ENCODE results near the gene ATP5F1D. TPM values are rescaled to one million over a fixed set of nuclear protein-coding genes. Genes with fewer than 3 reads are reported as not detected.

The ATP5F1D gene
- total and polyA plus RNA-seq, 4 donors, result 27.1 to 266 (median 187) TPM

GRCh38 chr19:1283207-1283916 is 41.8 kb downstream of the ATP5F1D start:
- H3K27me3 ChIP-seq (ENCODE audit: control insufficient read depth in 3 of 3, insufficient read depth in 3 of 3, low read length in 2 of 3), result peaks cover 0 to 17% (median 4%) of the 10 kb centered on the region in 3 donors
- DNase-seq (no peak), ATAC-seq (ENCODE audit: insufficient read depth, low FRiP score) (no peak)
- H3K4me1 ChIP-seq (ENCODE audit: control insufficient read depth in 5 of 5, insufficient read depth in 5 of 5, low read length in 5 of 5), result peaks cover 0 to 15% (median 0%) of the 10 kb centered on the region in 5 donors
- H3K9ac ChIP-seq (ENCODE audit: insufficient read depth in 1 of 2, low read length in 2 of 2), result no peak overlapping the region
- no peak overlapping the region for H3K27ac ChIP-seq (ENCODE audit: low read depth in 1 of 2, low read length in 1 of 2)
- TF ChIP-seq CTCF (IDR thresholded peaks at IDR 0.05; ENCODE audit: control extremely low read depth, extremely low read depth), result no peak
- peaks cover 0 to 1% (median 0%) of the 10 kb centered on the region in 4 donors for H3K9me3 ChIP-seq (ENCODE audit: control insufficient read depth in 4 of 4, insufficient read depth in 3 of 4, low read length in 3 of 4)
- peaks cover 0 to 11% (median 2%) of the 10 kb centered on the region in 4 donors for H3K36me3 ChIP-seq (ENCODE audit: control insufficient read depth in 4 of 4, insufficient read depth in 4 of 4, low read length in 4 of 4)
- 58 to 76% methylated on average over 25 to 29 of the region's 29 CpGs for WGBS, 2 donors
- no peak overlapping the region for H3K4me3 ChIP-seq

GRCh38 chr19:1283917-1284292 is 42.4 kb downstream of the ATP5F1D start:
- peaks cover 0 to 20% (median 4%) of the 10 kb centered on the region in 3 donors for H3K27me3 ChIP-seq (ENCODE audit: control insufficient read depth in 3 of 3, insufficient read depth in 3 of 3, low read length in 2 of 3)
- no peak overlapping the region for H3K4me3 ChIP-seq
- peaks cover 0 to 1% (median 0%) of the 10 kb centered on the region in 4 donors for H3K9me3 ChIP-seq (ENCODE audit: control insufficient read depth in 4 of 4, insufficient read depth in 3 of 4, low read length in 3 of 4)
- H3K27ac ChIP-seq (ENCODE audit: low read depth in 1 of 2, low read length in 1 of 2), result no peak overlapping the region
- no peak overlapping the region for H3K9ac ChIP-seq (ENCODE audit: insufficient read depth in 1 of 2, low read length in 2 of 2)
- WGBS, 2 donors, result 78 to 89% methylated on average over 11 to 12 of the region's 12 CpGs
- H3K4me1 ChIP-seq (ENCODE audit: control insufficient read depth in 5 of 5, insufficient read depth in 5 of 5, low read length in 5 of 5), result peaks cover 0 to 15% (median 0%) of the 10 kb centered on the region in 5 donors
- TF ChIP-seq CTCF (IDR thresholded peaks at IDR 0.05; ENCODE audit: control extremely low read depth, extremely low read depth), result no peak
- ATAC-seq (ENCODE audit: insufficient read depth, low FRiP score) (no peak), DNase-seq (no peak)
- H3K36me3 ChIP-seq (ENCODE audit: control insufficient read depth in 4 of 4, insufficient read depth in 4 of 4, low read length in 4 of 4), result peaks cover 0 to 6% (median 1%) of the 10 kb centered on the region in 4 donors

- H3K9me3 ChIP-seq (ENCODE audit: control insufficient read depth in 4 of 4, insufficient read depth in 3 of 4, low read length in 3 of 4), result peaks cover 0 to 1% (median 0%) of the 10 kb centered on the region in 4 donors
- no peak overlapping the region for H3K4me3 ChIP-seq
- H3K27ac ChIP-seq (ENCODE audit: low read depth in 1 of 2, low read length in 1 of 2), result no peak overlapping the region
- 66 to 77% methylated on average over 20 of the region's 20 CpGs for WGBS, 2 donors
- H3K4me1 ChIP-seq (ENCODE audit: control insufficient read depth in 5 of 5, insufficient read depth in 5 of 5, low read length in 5 of 5), result peaks cover 0 to 15% (median 0%) of the 10 kb centered on the region in 5 donors
- peaks cover 0 to 23% (median 4%) of the 10 kb centered on the region in 3 donors for H3K27me3 ChIP-seq (ENCODE audit: control insufficient read depth in 3 of 3, insufficient read depth in 3 of 3, low read length in 2 of 3)
- ATAC-seq (ENCODE audit: insufficient read depth, low FRiP score) (no peak), DNase-seq (no peak)
- TF ChIP-seq CTCF (IDR thresholded peaks at IDR 0.05; ENCODE audit: control extremely low read depth, extremely low read depth), result no peak
- peaks cover 0 to under 1% (median 0%) of the 10 kb centered on the region in 4 donors for H3K36me3 ChIP-seq (ENCODE audit: control insufficient read depth in 4 of 4, insufficient read depth in 4 of 4, low read length in 4 of 4)
- no peak overlapping the region for H3K9ac ChIP-seq (ENCODE audit: insufficient read depth in 1 of 2, low read length in 2 of 2)
Observed at GRCh38 chr19:1284293-1284978, 42.9 kb downstream of the ATP5F1D start.
